HEK293 (cell line): ENCODE measurements around the gene ARHGAP26.

ENCODE experiments used
- CTCF ChIA-PET: fragments of 350-600 bp; formaldehyde crosslinking; extraction: SDS; loops from one replicate; lab custom pipeline; 2021; ENCODE audit warnings: antibody characterized with exemption; lab: Yijun Ruan, JAX
- POLR2A ChIA-PET: fragments of 300-600 bp; formaldehyde crosslinking; extraction: SDS; loops from one replicate; lab custom pipeline; 2020; ENCODE audit warnings: antibody characterized with exemption, inconsistent platforms; lab: Yijun Ruan, JAX
- H3K27ac ChIP-seq: fragments of 200-500 bp; sonication (Bioruptor generic); 2 replicates; pipeline ENCODE4 v1.5.1; 2014; ENCODE audit warnings: low read depth, low read length, control low read depth, inconsistent platforms; ENCODE audit errors: extremely low read depth
- H3K36me3 ChIP-seq, 2 experiments: fragments of 200-500 bp in 1 of 2; sonication (Bioruptor generic) in 1 of 2; 1 replicate in 1 of 2; 2 replicates in 1 of 2; pipeline ENCODE4 v1.5.1; 2014 to 2017; ENCODE audit warnings: inconsistent platforms in 2 of 2, low read length in 2 of 2; ENCODE audit not compliant: control insufficient read depth in 2 of 2, insufficient read depth in 1 of 2
- H3K4me1 ChIP-seq: fragments of 200-500 bp; sonication (Bioruptor generic); 2 replicates; pipeline ENCODE4 v1.5.1; 2014; ENCODE audit warnings: mild to moderate bottlenecking, low read length, inconsistent platforms; ENCODE audit not compliant: control insufficient read depth, insufficient read depth
- H3K4me3 ChIP-seq: 2 replicates; pipeline ENCODE4 v1.5.1; 2011; ENCODE audit warnings: low read depth, mild to moderate bottlenecking, control low read depth, low read length, moderate library complexity
- H3K9me3 ChIP-seq: fragments of 200-500 bp; sonication (Bioruptor generic); 2 replicates; pipeline ENCODE4 v1.5.1; 2014; ENCODE audit warnings: low read depth, low read length, inconsistent platforms; ENCODE audit not compliant: control insufficient read depth, insufficient read depth
- BCL11A ChIP-seq: fragments of 450-650 bp; formaldehyde crosslinking; IDR thresholded peaks from 2 replicates; pipeline ENCODE4 v1.5.1; 2016; ENCODE audit warnings: low read depth, missing biosample characterization, missing genetic modification characterization
- FEZF1 ChIP-seq: fragments of 450-650 bp; formaldehyde crosslinking; IDR thresholded peaks from 2 replicates; pipeline ENCODE4 v1.5.1; 2016; ENCODE audit warnings: missing biosample characterization, missing genetic modification characterization
- GFI1B ChIP-seq: fragments of 450-650 bp; formaldehyde crosslinking; IDR thresholded peaks from 2 replicates; pipeline ENCODE4 v1.5.1; 2016; ENCODE audit warnings: missing biosample characterization, missing genetic modification characterization
- GLI2 ChIP-seq: fragments of 450-650 bp; formaldehyde crosslinking; IDR thresholded peaks from 2 replicates; pipeline ENCODE4; 2017; ENCODE audit warnings: missing biosample characterization, missing genetic modification characterization, low read depth, borderline replicate concordance
- GLI4 ChIP-seq: fragments of 450-650 bp; formaldehyde crosslinking; IDR thresholded peaks from 2 replicates; pipeline ENCODE4 v1.5.1; 2016; ENCODE audit warnings: missing biosample characterization, missing genetic modification characterization
- KLF1 ChIP-seq: fragments of 450-650 bp; formaldehyde crosslinking; IDR thresholded peaks from 2 replicates; pipeline ENCODE4 v1.5.1; 2016; ENCODE audit warnings: missing biosample characterization, missing genetic modification characterization
- KLF17 ChIP-seq: fragments of 450-650 bp; formaldehyde crosslinking; IDR thresholded peaks from 2 replicates; pipeline ENCODE4 v1.5.1; 2016; ENCODE audit warnings: missing biosample characterization, missing genetic modification characterization
- OSR2 ChIP-seq: fragments of 450-650 bp; formaldehyde crosslinking; IDR thresholded peaks from 2 replicates; pipeline ENCODE4 v1.5.1; 2016; ENCODE audit warnings: missing biosample characterization, missing genetic modification characterization
- PATZ1 ChIP-seq: fragments of 450-650 bp; formaldehyde crosslinking; IDR thresholded peaks from 2 replicates; pipeline ENCODE4 v1.5.1; 2016; ENCODE audit warnings: missing biosample characterization, missing genetic modification characterization
- ZBTB11 ChIP-seq: fragments of 450-650 bp; formaldehyde crosslinking; conservative IDR thresholded peaks from 2 replicates; pipeline ENCODE4 v1.5.1; 2016; ENCODE audit warnings: low read depth, missing biosample characterization, missing genetic modification characterization
- ZBTB17 ChIP-seq: fragments of 450-650 bp; formaldehyde crosslinking; IDR thresholded peaks from 2 replicates; pipeline ENCODE4 v1.5.1; 2016; ENCODE audit warnings: missing biosample characterization, missing genetic modification characterization
- ZFP37 ChIP-seq: fragments of 450-650 bp; formaldehyde crosslinking; IDR thresholded peaks from 2 replicates; pipeline ENCODE4 v1.5.1; 2016; ENCODE audit warnings: missing biosample characterization, missing genetic modification characterization
- ZFP41 ChIP-seq: fragments of 450-650 bp; formaldehyde crosslinking; IDR thresholded peaks from 2 replicates; pipeline ENCODE4 v1.5.1; 2016; ENCODE audit warnings: missing biosample characterization, missing genetic modification characterization, borderline replicate concordance
- ZNF16 ChIP-seq: fragments of 450-650 bp; formaldehyde crosslinking; IDR thresholded peaks from 2 replicates; pipeline ENCODE4 v1.5.1; 2016; ENCODE audit warnings: low read depth, missing biosample characterization, missing genetic modification characterization
- ZNF202 ChIP-seq: fragments of 450-650 bp; formaldehyde crosslinking; IDR thresholded peaks from 2 replicates; pipeline ENCODE4 v1.5.1; 2016; ENCODE audit warnings: missing biosample characterization, missing genetic modification characterization, borderline replicate concordance
- ZNF24 ChIP-seq: fragments of 450-650 bp; formaldehyde crosslinking; IDR thresholded peaks from 2 replicates; pipeline ENCODE4 v1.5.1; 2016; ENCODE audit warnings: missing biosample characterization, missing genetic modification characterization
- ZNF335 ChIP-seq: fragments of 450-650 bp; formaldehyde crosslinking; conservative IDR thresholded peaks from 2 replicates; pipeline ENCODE4 v1.5.1; 2016; ENCODE audit warnings: missing biosample characterization, missing genetic modification characterization
- ZNF394 ChIP-seq: fragments of 450-650 bp; formaldehyde crosslinking; IDR thresholded peaks from 2 replicates; pipeline ENCODE4 v1.5.1; 2016; ENCODE audit warnings: missing biosample characterization, missing genetic modification characterization, mild to moderate bottlenecking, moderate library complexity, borderline replicate concordance
- ZNF426 ChIP-seq: fragments of 450-650 bp; formaldehyde crosslinking; IDR thresholded peaks from 2 replicates; pipeline ENCODE4 v1.5.1; 2017; ENCODE audit warnings: missing biosample characterization, missing genetic modification characterization, mild to moderate bottlenecking, inconsistent platforms, moderate library complexity
- ZNF510 ChIP-seq: fragments of 450-650 bp; formaldehyde crosslinking; IDR thresholded peaks from 2 replicates; pipeline ENCODE4 v1.5.1; 2018; ENCODE audit warnings: mild to moderate bottlenecking, missing genetic modification characterization, missing biosample characterization; ENCODE audit not compliant: insufficient replicate concordance
- ZNF549 ChIP-seq: fragments of 450-650 bp; IDR thresholded peaks from 2 replicates; pipeline ENCODE4 v1.5.1; 2018; ENCODE audit warnings: missing biosample characterization, missing genetic modification characterization, mild to moderate bottlenecking, inconsistent platforms, moderate library complexity
- ZNF558 ChIP-seq: fragments of 450-650 bp; formaldehyde crosslinking; IDR thresholded peaks from 2 replicates; pipeline ENCODE4 v1.5.1; 2016; ENCODE audit warnings: missing biosample characterization, missing genetic modification characterization
- ZNF571 ChIP-seq: fragments of 450-650 bp; formaldehyde crosslinking; IDR thresholded peaks from 2 replicates; pipeline ENCODE4 v1.5.0; 2017; ENCODE audit warnings: missing biosample characterization, missing genetic modification characterization
- ZNF623 ChIP-seq: fragments of 450-650 bp; formaldehyde crosslinking; IDR thresholded peaks from 2 replicates; pipeline ENCODE4 v1.5.1; 2016; ENCODE audit warnings: missing biosample characterization, missing genetic modification characterization
- ZNF629 ChIP-seq: fragments of 450-650 bp; formaldehyde crosslinking; IDR thresholded peaks from 2 replicates; pipeline ENCODE4 v1.5.1; 2017; ENCODE audit warnings: missing biosample characterization, missing genetic modification characterization
- ZNF664 ChIP-seq: fragments of 450-650 bp; formaldehyde crosslinking; IDR thresholded peaks from 2 replicates; pipeline ENCODE4 v1.5.1; 2016; ENCODE audit warnings: missing biosample characterization, missing genetic modification characterization
- ZNF792 ChIP-seq: fragments of 450-650 bp; formaldehyde crosslinking; IDR thresholded peaks from 2 replicates; pipeline ENCODE4 v1.5.1; 2016; ENCODE audit warnings: missing biosample characterization, missing genetic modification characterization

Gene ARHGAP26

GRCh38 chr5:143226872-143227271 lies 456.7 kb downstream of the ARHGAP26 start:
- no peak overlapping the region for H3K27ac ChIP-seq
- CTCF ChIA-PET, result interaction anchor here (0.6 to 0.7 kb wide), 3 partner anchors 13 to 557 kb away, joined by 3 read pairs; no protein-coding TSS in a partner anchor
- no peaks in the 10 kb centered on the region for H3K36me3 ChIP-seq
- TF ChIP-seq ZBTB11 (tag by site-specific recombination) (no peak), ZNF24 (no peak), ZNF792 (no peak), ZFP37 (tag by site-specific recombination) (no peak), ZNF558 (tag by site-specific recombination) (no peak), ZNF202 (no peak), ZNF426 (tag by site-specific recombination) (no peak), KLF17 (tag by site-specific recombination) (no peak)
- no peak overlapping the region for H3K4me3 ChIP-seq
- peaks cover 5% of the 10 kb centered on the region for H3K4me1 ChIP-seq
- POLR2A ChIA-PET, result interaction anchor here (0.6 kb wide), 1 partner anchor 163 kb away, joined by 3 read pairs; no protein-coding TSS in a partner anchor
- H3K9me3 ChIP-seq, result no peaks in the 10 kb centered on the region

GRCh38 chr5:143227301-143227700 lies 457.1 kb downstream of the ARHGAP26 start:
- ChIA-PET POLR2A (no interaction called here), CTCF (interaction anchor here (0.5 to 0.7 kb wide), 4 partner anchors 14 to 557 kb away, joined by 3 to 5 read pairs (median 3); no protein-coding TSS in a partner anchor)
- TF ChIP-seq GFI1B (tag by site-specific recombination) (no peak), ZNF549 (tag by site-specific recombination) (no peak), ZBTB17 (no peak), PATZ1 (tag by site-specific recombination) (no peak), ZNF629 (tag by site-specific recombination) (no peak)
- peaks cover 5% of the 10 kb centered on the region for H3K4me1 ChIP-seq
- no peak overlapping the region for H3K27ac ChIP-seq
- H3K36me3 ChIP-seq, result no peaks in the 10 kb centered on the region
- H3K4me3 ChIP-seq, result no peak overlapping the region
- no peaks in the 10 kb centered on the region for H3K9me3 ChIP-seq

GRCh38 chr5:143228597-143229293 lies 458.6 kb downstream of the ARHGAP26 start:
- Histone ChIP-seq H3K9me3 (no peaks in the 10 kb centered on the region), H3K4me3 (no peak overlapping the region), H3K4me1 (no peaks in the 10 kb centered on the region), H3K27ac (no peak overlapping the region), H3K36me3 (no peaks in the 10 kb centered on the region)
- CTCF ChIA-PET, result no interaction called here
- POLR2A ChIA-PET, result no interaction called here
- TF ChIP-seq ZNF335 (no peak), ZNF623 (tag by site-specific recombination) (no peak), ZNF571 (tag by site-specific recombination) (no peak), FEZF1 (tag by site-specific recombination) (no peak), OSR2 (tag by site-specific recombination) (no peak), ZNF394 (tag by site-specific recombination) (no peak), ZNF664 (tag by site-specific recombination) (no peak), ZFP41 (tag by site-specific recombination) (no peak), ZNF16 (tag by site-specific recombination) (no peak), ZNF510 (tag by site-specific recombination) (no peak), GLI4 (tag by site-specific recombination) (no peak), BCL11A (tag by site-specific recombination) (no peak), GLI2 (tag by site-specific recombination) (no peak), KLF1 (tag by site-specific recombination) (no peak)
